Stimulated activated CD8-positive, alpha-beta memory T cell treated with anti-CD3 and anti-CD28 coated beads, Interleukin-7, amount 100 ng/mL, for 4 hours (primary cell): ENCODE results near the gene TBC1D22A.
A peak's percentile ranks its signal among the peaks of the same experiment; 100 is the strongest.

Source experiments
- DNase-seq, 2 donors: peaks; one replicate each; pipeline ENCODE4 v3.0.0-alpha.2; 2020; ENCODE audit warnings: low read depth in 2 of 2

The TBC1D22A gene

GRCh38 chr22:46835288-46835687 is 72.8 kb downstream of the TBC1D22A start:
- DNase-seq: no peak

DNA sequence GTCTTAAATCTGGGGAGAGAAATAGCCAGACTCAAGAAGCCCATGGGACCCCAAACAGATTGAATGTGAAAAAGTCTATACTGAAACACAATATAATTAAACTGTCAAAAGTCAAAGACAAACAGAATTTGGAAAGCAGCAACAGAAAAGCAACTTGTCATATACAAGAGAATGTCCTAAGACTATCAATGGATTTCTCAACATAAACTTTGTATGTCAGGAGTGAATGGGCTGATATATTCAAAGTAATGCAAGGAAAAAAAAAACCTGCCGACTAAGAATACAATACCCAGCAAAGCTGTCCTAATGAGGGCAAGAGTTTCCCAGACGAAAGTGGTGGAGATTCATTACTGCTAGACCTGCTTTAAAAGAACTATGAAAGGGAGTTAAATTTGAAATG is 73.2 kb downstream of the TBC1D22A start:
- DNase-seq: no peak

DNA sequence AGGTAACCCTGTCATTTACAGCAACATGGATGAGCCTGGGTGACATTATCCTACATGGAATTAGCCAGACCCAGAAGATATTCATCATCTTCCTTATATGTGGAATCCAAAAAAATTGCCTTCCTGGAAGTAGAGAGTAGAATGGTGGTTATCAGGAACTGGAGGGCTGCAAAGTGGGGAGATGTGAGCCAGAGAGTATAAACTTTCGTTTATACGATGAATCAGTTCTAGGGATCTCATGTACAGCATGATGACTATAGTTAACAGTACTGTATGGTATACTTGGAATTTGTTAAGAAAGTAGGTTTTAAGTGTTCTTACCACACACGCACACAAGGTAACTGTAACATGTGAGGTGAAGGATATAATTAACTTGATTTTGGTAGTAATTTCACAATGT is 79.1 kb downstream of the TBC1D22A start:
- DNase-seq: no peak

- no peak for DNase-seq
These were observed 80.2 kb downstream of the TBC1D22A start for GRCh38 chr22:46842606-46843005.

DNA sequence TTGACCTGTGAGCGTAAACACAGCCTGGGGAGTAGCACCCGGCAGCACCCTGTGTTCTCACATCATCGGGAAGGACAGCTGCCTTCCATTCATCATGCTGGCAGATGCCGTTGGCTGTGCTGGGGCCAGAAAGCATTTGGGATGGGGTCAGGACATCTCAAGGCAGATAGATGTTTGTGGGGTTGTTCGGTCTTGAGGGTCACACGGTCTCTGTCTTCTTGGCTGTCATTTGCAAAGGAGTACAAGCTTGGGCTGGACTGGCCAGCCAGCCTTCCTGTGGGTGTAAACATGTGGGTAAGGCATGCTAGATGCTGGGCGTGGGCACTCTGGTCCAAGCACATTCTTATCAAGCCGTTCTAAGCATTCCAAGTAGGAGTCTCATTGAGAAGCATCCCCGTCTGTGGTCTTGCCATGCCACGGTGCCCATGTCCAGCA is 81.4 kb downstream of the TBC1D22A start:
- DNase-seq: no peak

DNA sequence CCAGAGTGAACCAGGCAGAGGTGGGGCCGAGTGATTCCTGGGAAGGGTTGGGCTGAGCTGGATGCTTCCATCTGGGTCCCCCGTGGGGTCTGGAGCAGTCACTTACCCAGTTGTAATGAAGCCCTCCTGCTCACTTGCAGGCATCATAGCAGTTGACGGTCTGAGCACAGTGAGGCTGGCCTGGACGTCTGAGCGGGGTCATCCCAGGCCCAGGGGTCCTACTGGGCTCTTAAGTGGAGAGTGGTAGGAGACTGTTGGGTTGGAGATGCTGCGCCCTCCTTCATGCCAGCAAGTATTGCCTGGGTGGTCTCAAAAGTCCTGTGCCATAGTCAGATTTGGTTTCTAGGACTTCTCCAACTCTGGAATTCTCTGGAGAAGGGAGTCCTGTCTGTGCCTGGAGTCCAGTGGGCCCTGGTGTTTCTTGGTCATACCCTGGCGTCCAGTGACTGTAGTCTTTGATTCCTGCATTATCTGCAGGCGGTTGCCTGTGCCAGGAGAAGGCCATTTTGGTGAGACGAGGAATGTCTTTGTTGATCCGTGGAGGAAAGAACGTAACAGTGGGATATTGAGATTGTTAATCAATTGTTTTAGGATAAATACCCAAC is 82.3 kb downstream of the TBC1D22A start:
- no peak for DNase-seq

- DNase-seq: no peak
These were observed 83.1 kb downstream of the TBC1D22A start for GRCh38 chr22:46845296-46846149.

GRCh38 chr22:46846150-46846831 is 83.8 kb downstream of the TBC1D22A start:
- DNase-seq: peak in 1 of 2 donors; percentile 8

DNA sequence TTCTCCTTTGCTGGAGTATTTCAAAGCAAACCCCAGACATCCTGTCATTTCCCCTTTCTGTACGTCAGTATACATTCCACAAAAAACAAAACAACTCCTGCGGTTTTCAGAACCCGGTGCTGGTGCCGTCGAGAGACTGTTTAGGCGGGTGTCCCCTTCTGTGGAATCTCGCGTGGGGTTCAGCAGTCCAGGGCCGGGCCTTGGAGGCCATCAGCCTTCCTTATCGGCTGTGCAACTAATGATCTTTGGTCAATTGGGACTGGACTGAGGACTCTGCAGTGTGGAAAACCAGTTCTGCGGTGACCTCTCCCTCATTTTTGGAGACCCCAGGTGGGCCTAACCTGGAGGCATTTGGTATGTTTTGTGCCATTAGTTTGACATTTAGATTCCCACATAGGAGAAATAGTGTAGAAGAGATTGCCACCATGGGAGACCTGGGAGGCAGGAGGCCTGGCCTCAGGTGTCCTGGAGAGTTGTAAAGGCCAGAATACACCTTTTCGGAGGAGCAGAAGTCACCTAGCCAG is 84.4 kb downstream of the TBC1D22A start:
- no peak for DNase-seq

- DNase-seq: no peak
These were observed 85.7 kb downstream of the TBC1D22A start for GRCh38 chr22:46848197-46848596.

DNA sequence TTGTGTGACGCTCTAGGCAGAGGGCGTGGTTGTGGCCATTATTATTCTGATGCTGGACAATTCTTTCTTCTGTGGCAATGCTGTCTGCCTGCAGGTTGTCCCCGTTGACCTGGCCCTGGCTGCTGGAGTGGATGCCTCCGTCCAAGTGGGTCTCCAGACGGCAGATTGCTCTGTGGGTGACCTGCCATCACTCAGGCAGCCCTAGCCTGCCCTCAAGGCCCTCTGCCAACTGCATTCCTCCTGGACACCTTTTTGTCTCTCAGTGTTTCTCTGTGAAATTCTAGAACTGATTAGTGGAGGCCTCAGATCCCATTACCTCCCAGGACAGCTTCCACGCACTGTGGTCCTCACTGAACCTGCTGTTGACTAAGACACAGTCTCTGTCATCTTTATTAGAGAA is 86.7 kb downstream of the TBC1D22A start:
- no peak for DNase-seq

DNA sequence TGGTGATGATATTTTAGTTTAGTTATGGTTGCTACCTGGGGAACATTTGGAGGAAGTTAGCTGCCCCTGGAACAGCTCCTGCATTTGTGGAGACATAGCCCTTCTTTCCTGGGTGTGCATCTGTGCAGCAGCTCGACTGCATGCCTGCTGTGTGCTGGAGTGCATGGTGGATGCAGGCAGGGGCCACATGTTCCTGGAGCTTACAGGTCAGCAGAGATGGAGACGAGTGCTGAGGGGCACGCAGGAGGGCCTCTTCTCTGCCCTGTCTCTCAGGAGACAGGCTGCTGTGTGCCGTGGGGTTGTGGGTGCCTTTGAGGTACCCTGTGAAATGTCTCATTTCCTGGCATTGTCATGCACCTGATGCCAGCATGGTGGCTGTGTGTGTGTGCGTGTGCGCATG is 87.5 kb downstream of the TBC1D22A start:
- no peak for DNase-seq

DNA sequence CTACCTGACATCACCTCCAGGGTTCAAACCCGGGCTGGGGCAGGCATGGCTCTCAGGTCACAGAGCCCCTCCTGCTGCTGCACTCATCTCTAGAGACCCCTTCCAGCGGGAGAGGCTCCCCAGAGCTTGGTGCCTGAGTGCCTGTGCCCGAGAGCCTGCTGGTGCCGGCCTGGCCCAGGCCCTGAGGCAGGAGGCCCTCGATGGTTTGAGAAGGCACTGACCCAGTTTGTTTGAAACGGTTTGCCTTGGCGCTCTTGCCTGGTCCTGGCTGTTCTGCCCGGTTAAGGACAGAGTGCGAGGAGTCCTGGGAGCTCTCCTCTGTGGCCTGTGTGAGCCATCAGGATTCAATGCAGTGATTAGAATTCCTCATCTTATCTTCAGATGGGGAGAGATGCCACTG is 88.9 kb downstream of the TBC1D22A start:
- DNase-seq: no peak

DNA sequence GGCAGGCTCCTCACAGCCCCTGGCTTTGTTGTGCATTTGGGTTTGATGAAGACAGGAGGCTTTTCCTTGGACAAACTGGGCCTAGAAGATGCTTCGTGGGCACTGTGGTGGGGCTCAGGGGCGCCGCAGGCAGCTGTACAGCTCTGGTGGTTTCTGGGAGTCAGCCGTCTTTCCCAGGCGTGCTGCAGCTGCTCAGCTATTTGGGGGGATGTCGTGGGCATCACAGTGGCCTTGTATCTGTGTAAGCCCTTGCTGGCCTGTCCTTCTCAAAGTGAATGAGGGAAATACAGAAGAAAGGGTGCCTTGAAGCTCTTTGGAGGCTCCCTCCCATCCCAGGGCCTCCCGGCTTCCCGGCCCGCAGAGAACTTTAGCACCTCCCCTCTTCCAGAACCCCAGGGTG is 89.5 kb downstream of the TBC1D22A start:
- DNase-seq: no peak

DNA sequence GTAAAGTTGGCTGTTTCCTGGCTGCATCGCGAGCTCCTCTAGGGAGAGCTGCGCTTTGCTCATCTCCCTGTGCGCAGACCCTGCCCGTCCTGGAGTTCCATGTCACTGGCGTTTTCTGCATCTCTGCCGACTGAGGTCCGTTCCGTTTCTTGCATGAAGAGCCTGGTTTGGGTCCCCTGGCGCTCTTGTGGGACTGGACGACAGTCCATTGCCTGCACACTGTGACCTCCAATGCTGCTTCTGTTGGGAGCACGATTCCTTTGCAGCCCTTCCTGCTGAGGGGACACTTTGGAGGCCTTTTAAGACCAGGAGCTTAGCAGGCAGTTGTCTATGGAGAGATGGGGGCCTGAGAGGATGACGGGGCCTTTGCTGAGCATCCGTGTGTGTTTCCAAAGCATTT is 90.3 kb downstream of the TBC1D22A start:
- no peak for DNase-seq

DNA sequence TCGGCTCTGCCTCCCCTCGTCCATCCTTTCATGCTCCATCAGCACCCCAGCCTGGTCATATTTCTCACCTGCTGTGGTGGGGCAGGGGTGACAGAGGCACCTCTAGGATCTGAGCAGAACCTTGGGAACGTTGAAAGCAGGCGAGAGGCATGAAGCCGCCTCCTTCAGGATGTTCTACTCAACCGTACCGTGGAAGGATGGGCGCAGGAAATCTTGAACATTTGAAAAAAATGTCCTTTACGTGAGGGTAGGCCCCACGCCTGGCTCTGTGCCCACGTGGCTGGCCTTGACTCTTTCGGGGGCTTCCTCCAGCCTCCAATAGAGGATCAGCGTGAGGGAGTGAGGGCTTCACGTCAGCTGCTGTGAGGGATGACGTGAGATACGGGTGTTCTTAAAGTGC is 90.7 kb downstream of the TBC1D22A start:
- DNase-seq: no peak

DNA sequence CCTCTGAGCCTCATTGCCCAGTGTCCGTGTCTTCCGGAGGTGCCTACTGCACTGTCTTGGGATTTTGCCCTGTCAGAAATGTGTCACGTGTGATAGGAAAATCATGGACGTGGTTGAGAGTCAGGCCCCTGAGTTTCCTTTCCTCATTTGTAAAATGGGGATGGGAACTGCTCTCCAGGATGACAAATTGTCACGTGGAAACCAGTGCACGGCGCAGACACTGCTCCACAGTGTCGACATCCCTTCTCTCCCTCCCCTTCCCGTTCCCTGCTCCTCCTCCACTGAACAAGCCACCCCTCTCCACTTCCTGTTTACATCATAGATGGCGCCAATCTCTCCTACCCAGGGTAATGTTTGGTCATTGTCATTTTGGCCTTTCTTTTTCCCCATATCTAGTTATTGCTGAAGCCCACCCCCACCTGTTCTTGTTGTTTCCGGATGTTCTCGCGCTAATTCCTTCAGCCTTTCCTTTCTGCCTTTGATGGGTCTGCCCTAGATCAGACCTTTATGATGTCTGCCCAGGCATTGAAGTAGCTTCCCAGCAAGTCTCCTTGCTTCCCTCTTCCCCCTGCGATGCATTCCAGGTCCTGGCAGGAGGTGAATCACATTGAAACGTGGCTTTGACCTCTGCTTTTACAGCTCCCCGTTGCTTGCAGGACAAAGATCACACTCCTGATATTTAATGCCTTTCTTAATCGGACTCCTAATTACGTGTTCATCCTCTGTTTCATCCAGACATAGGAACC is 91.8 kb downstream of the TBC1D22A start:
- no peak for DNase-seq

DNA sequence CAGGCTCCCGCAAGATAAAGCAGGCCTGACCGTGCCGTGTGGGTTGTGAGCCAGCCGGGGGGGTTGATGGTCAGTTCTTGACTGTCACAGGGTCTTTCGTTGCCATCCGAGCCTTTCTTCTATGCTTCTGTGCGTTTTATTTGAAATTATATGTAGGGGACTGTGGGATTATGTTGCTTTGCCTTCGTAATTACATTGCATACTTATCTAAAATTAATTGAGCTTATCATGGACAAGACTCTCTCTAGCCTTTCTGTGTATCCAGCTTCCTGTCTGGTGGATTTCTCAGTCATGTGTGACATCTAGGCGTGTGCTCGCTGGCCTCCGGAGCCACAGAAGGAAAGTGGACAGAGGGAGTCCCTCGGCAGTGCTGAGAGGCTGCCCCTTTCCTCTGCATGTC is 93.2 kb downstream of the TBC1D22A start:
- DNase-seq: no peak

GRCh38 chr22:46856661-46857060 is 94.2 kb downstream of the TBC1D22A start:
- DNase-seq: no peak

- no peak for DNase-seq
These were observed 94.9 kb downstream of the TBC1D22A start for GRCh38 chr22:46857142-46857884.

- no peak for DNase-seq
These were observed 95.4 kb downstream of the TBC1D22A start for GRCh38 chr22:46857885-46858143.
